ENCODE results near the gene MSH3.
"Not testable (repeated sequence)": the region's sequence is repeated elsewhere in the genome, so short reads cannot be mapped to it uniquely, and the experiment has no call there.

MSH3 gene

DNA sequence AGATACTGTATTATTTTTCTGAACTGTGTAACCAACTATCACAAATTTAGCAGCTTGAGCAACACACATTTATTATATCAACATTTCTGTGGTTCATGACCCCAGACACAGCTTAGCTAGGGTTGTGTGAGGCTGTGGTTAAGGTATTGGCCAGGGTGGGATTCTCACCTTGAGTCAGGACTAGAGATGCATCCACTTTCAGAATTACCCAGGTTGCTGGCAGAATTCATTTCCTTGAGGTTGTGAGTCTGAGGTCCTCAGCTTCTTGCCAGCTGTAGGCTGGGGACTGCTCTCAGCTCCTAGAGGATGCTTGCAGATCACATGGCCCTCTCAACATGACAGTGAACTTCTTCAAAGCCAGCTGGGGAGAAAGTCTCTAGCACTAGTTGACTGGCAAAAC lies 183.2 kb downstream of the MSH3 start:
- in situ Hi-C loops (cut with HindIII; ENCODE audit: low sequenced_read_pairs): no loop called here

GRCh38 chr5:80841026-80841797 lies 186.8 kb downstream of the MSH3 start:
- in situ Hi-C loops (cut with HindIII; ENCODE audit: low sequenced_read_pairs): not testable (repeated sequence)

DNA sequence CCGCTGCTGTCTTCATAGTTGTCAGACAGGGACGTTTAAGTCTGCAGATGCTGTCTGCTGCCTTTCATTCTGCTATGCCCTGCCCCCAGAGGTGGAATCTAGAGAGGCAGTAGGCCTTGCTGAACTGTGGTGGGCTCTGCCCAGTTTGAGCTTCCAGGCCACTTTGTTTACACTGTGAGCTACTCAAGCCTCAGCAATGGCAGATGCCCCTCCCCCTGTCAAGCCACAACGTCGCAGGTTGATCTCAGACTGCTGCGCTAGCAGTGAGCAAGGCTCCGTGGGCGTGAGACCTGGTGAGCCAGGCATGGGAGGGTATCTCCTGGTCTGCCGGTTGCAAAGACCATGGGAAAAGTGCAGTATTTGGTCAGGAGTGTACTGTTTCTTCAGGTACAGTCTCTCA lies 192.0 kb downstream of the MSH3 start:
- in situ Hi-C loops (cut with HindIII; ENCODE audit: low sequenced_read_pairs): not testable (repeated sequence)

DNA sequence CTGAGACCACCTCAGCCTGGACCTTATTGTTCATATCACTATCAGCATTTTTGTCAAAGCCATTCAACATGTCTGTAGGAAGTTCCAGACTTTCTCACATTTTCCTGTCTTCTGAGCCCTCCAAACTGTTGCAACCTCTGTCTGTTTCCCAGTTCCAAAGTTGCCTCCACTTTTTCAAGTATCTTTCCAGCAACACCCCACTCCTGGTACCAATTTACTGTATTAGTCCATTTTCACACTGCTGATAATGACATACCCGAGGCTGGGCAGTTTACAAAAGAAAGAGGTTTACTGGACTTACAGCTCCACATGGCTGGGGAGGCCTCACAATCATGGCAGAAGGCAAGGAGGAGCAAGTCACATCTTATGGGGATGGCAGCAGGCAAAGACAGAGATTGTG lies 195.7 kb downstream of the MSH3 start:
- in situ Hi-C loops (cut with HindIII; ENCODE audit: low sequenced_read_pairs): not testable (repeated sequence)

GRCh38 chr5:80852331-80853245 lies 198.1 kb downstream of the MSH3 start:
- in situ Hi-C loops (cut with HindIII; ENCODE audit: low sequenced_read_pairs): no loop called here

- in situ Hi-C loops (cut with HindIII; ENCODE audit: low sequenced_read_pairs): no loop called here
These were observed 199.0 kb downstream of the MSH3 start for GRCh38 chr5:80853413-80853812.

- in situ Hi-C loops (cut with HindIII; ENCODE audit: low sequenced_read_pairs): no loop called here
These were observed 200.1 kb downstream of the MSH3 start for GRCh38 chr5:80854583-80854982.

DNA sequence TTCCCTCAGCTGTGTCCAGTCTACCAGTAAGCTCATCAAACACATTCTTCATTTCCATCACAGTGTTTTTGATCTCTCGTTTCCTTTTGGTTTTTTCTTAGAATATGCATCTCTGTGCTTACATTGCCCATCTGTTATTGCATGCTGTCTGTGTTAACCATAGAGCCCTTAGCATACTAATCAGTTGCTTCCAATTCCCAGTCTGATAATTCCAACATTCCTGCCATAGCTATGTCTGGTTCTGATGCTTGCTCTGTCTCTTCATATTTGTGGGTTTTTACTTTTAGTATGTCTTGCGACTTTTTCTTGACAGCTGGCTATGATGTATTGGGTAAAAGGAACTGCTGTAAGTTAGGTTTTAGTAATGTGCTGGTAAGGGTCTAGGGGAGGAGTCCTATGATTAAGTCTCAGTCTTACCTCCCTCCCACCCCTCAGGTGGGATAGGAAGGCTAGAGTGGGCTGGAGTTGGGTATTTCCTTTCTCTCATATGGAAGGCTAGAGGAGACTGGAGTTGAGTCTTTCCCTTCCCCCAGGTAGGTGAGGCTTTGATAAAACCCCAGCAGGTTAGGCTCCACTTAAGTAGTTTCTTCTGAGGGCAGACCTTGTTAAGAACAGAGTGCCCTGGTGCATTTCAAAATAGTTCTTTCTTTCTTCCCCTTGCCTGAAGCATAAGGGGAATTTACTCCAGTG lies 206.6 kb downstream of the MSH3 start:
- in situ Hi-C loops (cut with HindIII; ENCODE audit: low sequenced_read_pairs): no loop called here

DNA sequence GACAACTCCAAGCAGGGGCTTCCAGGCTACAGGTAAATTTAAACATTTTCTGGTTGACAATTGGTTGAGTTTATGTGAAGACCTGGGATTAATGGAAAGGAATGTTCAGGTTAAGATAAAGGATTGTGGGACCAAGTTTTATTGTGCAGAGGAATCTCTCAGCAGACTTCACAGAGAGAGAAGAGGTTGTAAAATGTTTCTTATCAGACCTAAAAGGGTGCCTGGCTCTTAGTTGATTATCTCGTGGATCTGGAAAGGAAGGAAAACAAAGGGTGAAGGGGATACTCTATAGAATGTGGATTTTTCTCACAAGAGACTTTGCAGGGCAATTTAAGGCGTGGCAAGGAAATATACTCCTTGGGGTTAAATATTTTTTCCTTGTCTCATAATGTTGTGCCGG lies 209.3 kb downstream of the MSH3 start:
- in situ Hi-C loops (cut with HindIII; ENCODE audit: low sequenced_read_pairs): no loop called here

DNA sequence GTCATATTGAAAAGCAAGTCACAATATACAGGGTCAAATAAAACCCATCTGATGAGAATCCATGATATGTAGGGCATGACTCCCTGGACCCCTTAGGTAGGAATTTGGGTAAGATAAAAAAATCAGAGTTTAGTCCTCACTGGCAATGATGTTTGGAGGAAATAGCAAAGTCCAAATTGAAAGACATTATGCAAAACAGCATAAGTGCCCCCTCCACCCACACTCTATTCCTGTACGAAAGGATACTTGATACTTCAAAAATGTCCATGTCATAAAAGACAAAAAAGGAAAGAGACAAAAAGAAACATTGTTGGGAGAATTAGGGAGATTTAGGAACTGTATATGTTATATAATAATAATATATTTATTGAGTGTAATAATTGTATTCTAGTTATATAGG lies 209.7 kb downstream of the MSH3 start:
- in situ Hi-C loops (cut with HindIII; ENCODE audit: low sequenced_read_pairs): no loop called here

- in situ Hi-C loops (cut with HindIII; ENCODE audit: low sequenced_read_pairs): no loop called here
These were observed 210.4 kb downstream of the MSH3 start for GRCh38 chr5:80864706-80865435.

DNA sequence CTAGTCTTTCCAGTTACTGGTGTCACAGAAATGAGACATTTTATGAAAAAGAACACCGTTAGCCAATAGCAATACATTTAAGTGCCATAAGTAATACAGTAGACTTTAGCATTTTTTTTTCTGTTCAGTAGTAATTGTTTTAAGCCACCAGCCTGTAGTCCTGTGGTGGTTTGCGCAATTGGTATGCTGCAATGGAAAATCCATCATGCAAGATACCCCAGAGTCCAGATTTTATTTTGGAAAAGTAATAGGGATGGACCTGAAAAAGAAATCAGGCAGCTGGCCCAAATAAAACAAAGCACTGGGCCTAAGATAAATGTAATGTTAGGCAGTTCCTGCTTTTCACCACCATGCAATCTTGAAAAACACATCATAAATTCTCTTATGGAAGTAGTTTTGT lies 211.1 kb downstream of the MSH3 start:
- in situ Hi-C loops (cut with HindIII; ENCODE audit: low sequenced_read_pairs): no loop called here

GRCh38 chr5:80866371-80866770 lies 211.9 kb downstream of the MSH3 start:
- in situ Hi-C loops (cut with HindIII; ENCODE audit: low sequenced_read_pairs): no loop called here

GRCh38 chr5:80867233-80867632 lies 212.8 kb downstream of the MSH3 start:
- in situ Hi-C loops (cut with HindIII; ENCODE audit: low sequenced_read_pairs): no loop called here

GRCh38 chr5:80870442-80870841 lies 216.0 kb downstream of the MSH3 start:
- in situ Hi-C loops (cut with HindIII; ENCODE audit: low sequenced_read_pairs): no loop called here

DNA sequence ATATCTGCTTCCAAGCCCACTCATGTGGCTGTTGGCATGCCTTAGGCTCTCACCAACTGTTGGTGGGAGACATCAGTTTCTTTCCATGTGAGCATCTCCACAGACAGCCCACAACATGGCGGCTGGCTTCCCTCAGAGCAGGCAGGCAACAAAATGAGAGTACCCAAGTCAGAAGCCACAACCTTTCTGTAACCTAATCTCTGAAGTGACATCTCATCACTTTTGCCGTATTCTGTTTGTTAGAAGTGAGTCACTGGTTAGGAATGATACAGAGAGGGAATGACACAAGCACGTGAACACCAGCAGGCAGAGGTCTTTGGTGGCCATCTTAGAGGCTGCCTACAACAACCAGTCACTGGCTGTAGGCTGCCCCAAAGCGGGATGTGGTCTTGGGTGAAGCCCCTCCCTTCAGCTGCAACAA lies 217.1 kb downstream of the MSH3 start:
- in situ Hi-C loops (cut with HindIII; ENCODE audit: low sequenced_read_pairs): no loop called here

- in situ Hi-C loops (cut with HindIII; ENCODE audit: low sequenced_read_pairs): no loop called here
These were observed 219.7 kb downstream of the MSH3 start for GRCh38 chr5:80874162-80874561.

- in situ Hi-C loops (cut with HindIII; ENCODE audit: low sequenced_read_pairs): no loop called here
These were observed 223.1 kb downstream of the MSH3 start for GRCh38 chr5:80877592-80877991.

- in situ Hi-C loops (cut with HindIII; ENCODE audit: low sequenced_read_pairs): no loop called here
These were observed 227.3 kb downstream of the MSH3 start for GRCh38 chr5:80881726-80882125.

DNA sequence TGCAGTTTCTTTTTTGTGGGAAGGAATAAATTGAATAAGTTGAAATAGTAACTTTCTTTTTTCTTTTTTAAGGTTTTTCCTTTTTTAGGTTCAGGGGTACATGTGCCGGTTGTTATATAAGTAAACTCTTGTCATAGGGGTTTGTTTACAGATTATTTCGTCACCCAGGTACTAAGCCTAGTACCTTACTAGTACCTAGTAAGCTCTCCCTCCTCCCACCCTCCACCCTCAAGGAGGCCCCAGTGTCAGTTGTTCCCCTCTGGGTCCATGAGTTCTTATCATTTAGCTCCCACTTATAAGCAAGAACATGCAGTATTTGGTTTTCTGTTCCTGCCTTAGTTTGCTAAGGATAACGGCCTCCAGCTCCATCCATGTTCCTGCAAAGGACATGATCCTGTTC lies 228.9 kb downstream of the MSH3 start:
- in situ Hi-C loops (cut with HindIII; ENCODE audit: low sequenced_read_pairs): not testable (repeated sequence)

Data from DLD1 (cell line).